B cell (primary cell): ENCODE measurements around the gene MXRA8. TPM values are rescaled to one million over a fixed set of nuclear protein-coding genes. Genes with fewer than 3 reads are reported as not detected.
A peak's percentile ranks its signal among the peaks of the same experiment; 100 is the strongest.

Source experiments
- ATAC-seq: fragments of 200-7000 bp; cut with Tn5 transposase; one replicate; pipeline ENCODE4 v1.10.0; 2021; ENCODE audit warnings: low read depth, mild to moderate bottlenecking, moderate number of reproducible peaks, moderate library complexity
- CTCF ChIA-PET: fragments of 350-600 bp; sonication (Branson Sonifier 250); formaldehyde crosslinking; loops from one replicate; lab custom pipeline; 2021; ENCODE audit warnings: antibody characterized with exemption, inconsistent platforms; lab: Charles Lee
- POLR2A ChIA-PET: fragments of 350-600 bp; sonication (Branson Sonifier 250); formaldehyde crosslinking; loops from one replicate; lab custom pipeline; 2021; ENCODE audit warnings: antibody characterized with exemption; lab: Charles Lee
- DNase-seq: peaks from one replicate; pipeline ENCODE4 v3.0.0; 2013
- H2AFZ ChIP-seq: 2 replicates; pipeline ENCODE4 v1.6.1; 2012; ENCODE audit warnings: mild to moderate bottlenecking, low read depth, low read length; ENCODE audit not compliant: insufficient read depth, poor library complexity, severe bottlenecking
- H3K27ac ChIP-seq, 2 donors: 1 replicate in 1 of 2; 2 replicates in 1 of 2; pipeline ENCODE4 v1.5.1; 2012 to 2013; ENCODE audit warnings: low read length in 2 of 2, mild to moderate bottlenecking in 2 of 2, moderate library complexity in 1 of 2
- H3K27me3 ChIP-seq, 4 experiments: fragments of 200-600 bp in 1 of 4; sonication (generic) in 1 of 4; replicated peaks in 1 of 4; 1 replicate in 2 of 4; 2 replicates in 2 of 4; pipeline versions ENCODE4 v1.6.1 to v1.7.0; 2013 to 2016; ENCODE audit warnings: low read length in 3 of 4, mild to moderate bottlenecking in 2 of 4, mixed read lengths in 1 of 4, moderate library complexity in 1 of 4; ENCODE audit not compliant: insufficient read depth in 4 of 4, control insufficient read depth in 3 of 4; ENCODE audit errors: control extremely low read depth in 1 of 4
- H3K36me3 ChIP-seq, 2 experiments: replicated peaks in 1 of 2; 1 replicate in 1 of 2; 2 replicates in 1 of 2; pipeline versions ENCODE4 v1.6.1 to v1.7.1; 2013; ENCODE audit warnings: low read length in 1 of 2; ENCODE audit not compliant: insufficient read depth in 2 of 2, control insufficient read depth in 1 of 2; ENCODE audit errors: control extremely low read depth in 1 of 2, extremely low read depth in 1 of 2
- H3K4me1 ChIP-seq, 2 donors: fragments of 200-600 bp in 1 of 2; sonication (generic) in 1 of 2; 1 replicate in 1 of 2; 2 replicates in 1 of 2; pipeline versions ENCODE4 v1.5.1 to v1.6.1; 2013 to 2017; ENCODE audit warnings: low read length in 2 of 2; ENCODE audit not compliant: control insufficient read depth in 2 of 2, insufficient read depth in 2 of 2
- H3K4me2 ChIP-seq: replicated peaks from 2 replicates; pipeline ENCODE3; 2012; ENCODE audit warnings: mild to moderate bottlenecking, low read depth, low read length; ENCODE audit not compliant: poor library complexity, severe bottlenecking
- H3K4me3 ChIP-seq, 5 experiments: fragments of 200-600 bp in 1 of 5; sonication (generic) in 1 of 5; 1 replicate in 3 of 5; 2 replicates in 2 of 5; pipeline versions ENCODE4 v1.5.1 to v1.7.0; 2011 to 2016; ENCODE audit warnings: low read length in 4 of 5, mild to moderate bottlenecking in 4 of 5, low read depth in 2 of 5, control low read depth in 1 of 5, moderate library complexity in 1 of 5; ENCODE audit not compliant: insufficient read depth in 1 of 5; ENCODE audit errors: control extremely low read depth in 1 of 5, extremely low read depth in 1 of 5
- H3K79me2 ChIP-seq: fragments of 200-600 bp; sonication (generic); one replicate; pipeline ENCODE4 v1.6.0; 2016; ENCODE audit warnings: low read length; ENCODE audit not compliant: control insufficient read depth, insufficient read depth
- H3K9ac ChIP-seq: fragments of 200-600 bp; sonication (generic); 2 replicates; pipeline ENCODE4 v1.6.1; 2017; ENCODE audit warnings: mild to moderate bottlenecking, low read length, moderate library complexity
- H3K9me3 ChIP-seq, 3 donors: one replicate each; pipeline versions ENCODE4 v1.6.1 to v1.7.1; 2013; ENCODE audit warnings: low read length in 2 of 3; ENCODE audit not compliant: control insufficient read depth in 2 of 3, insufficient read depth in 1 of 3; ENCODE audit errors: control extremely low read depth in 1 of 3
- H4K20me1 ChIP-seq: 2 replicates; pipeline ENCODE4 v1.6.0; 2012; ENCODE audit warnings: mild to moderate bottlenecking, low read length; ENCODE audit not compliant: insufficient read depth, control insufficient read depth, poor library complexity, severe bottlenecking
- H3K27ac Mint-ChIP-seq: one replicate; pipeline ENCODE4 v1.8.0; 2021; ENCODE audit warnings: mixed read lengths
- H3K27me3 Mint-ChIP-seq: one replicate; pipeline ENCODE4 v1.8.0; 2021; ENCODE audit warnings: mixed read lengths
- H3K4me1 Mint-ChIP-seq: one replicate; pipeline ENCODE4 v1.8.0; 2021; ENCODE audit warnings: mixed read lengths
- H3K4me3 Mint-ChIP-seq: one replicate; pipeline ENCODE4 v1.8.0; 2021; ENCODE audit warnings: mixed read lengths
- H3K9me3 Mint-ChIP-seq: one replicate; pipeline ENCODE4 v1.8.0; 2022; ENCODE audit warnings: mixed read lengths; ENCODE audit not compliant: insufficient read depth
- CTCF ChIP-seq: fragments of 200-600 bp; IDR thresholded peaks from one replicate; pipeline ENCODE4 v1.8.0; 2022; ENCODE audit warnings: antibody characterized with exemption, mild to moderate bottlenecking
- EZH2 ChIP-seq: IDR thresholded peaks from 2 replicates; pipeline ENCODE4 v1.6.1; 2012; ENCODE audit warnings: borderline replicate concordance, low read depth, mild to moderate bottlenecking, moderate library complexity, low read length; ENCODE audit not compliant: insufficient read depth, poor library complexity, severe bottlenecking
- WGBS: methylation state at CpG from one replicate; pipeline ENCODE4 v1.1.5; 2013; ENCODE audit warnings: missing lambda C conversion rate; ENCODE audit not compliant: insufficient coverage; 5-methylcytosine and 5-hydroxymethylcytosine counted together
- intact Hi-C: fragments of 100-400 bp; cut with micrococcal nuclease; formaldehyde crosslinking; loops from one replicate; pipeline ENCODE4 v1.10.0; 2022
- polyA plus RNA-seq: library from polyadenylated mRNA; depleted of rRNA; stranded (reverse); fragments of >200 nt; gene quantifications from 2 replicates; pipeline ENCODE4 v1.2.3, GENCODE V29; 2012
- total RNA-seq, 2 donors: library from RNA; stranded (reverse); fragments of 120-200 nt in 1 of 2; gene quantifications; 1 replicate in 1 of 2; 2 replicates in 1 of 2; pipeline versions ENCODE4 v1.2.3 to v1.2.4, GENCODE V29; 2013 to 2022

The MXRA8 gene
- total and polyA plus RNA-seq, 2 donors (not counting 1 experiment from before 2014, with no cell fraction given): 0.10 TPM; not detected in 1

GRCh38 chr1:1354271-1355247 is 3.8 kb downstream of the MXRA8 start:
- H3K79me2 ChIP-seq: no peaks in the 10 kb centered on the region
- POLR2A ChIA-PET: interaction anchor here (0.7 kb wide), 1 partner anchor 50 kb away, joined by 3 read pairs; no protein-coding TSS in a partner anchor
- ATAC-seq: no peak
- no peak overlapping the region for H3K4me3 ChIP-seq
- H3K36me3 ChIP-seq: no peaks in the 10 kb centered on the region
- no peak overlapping the region for H2AFZ ChIP-seq
- no peak overlapping the region for H3K9ac ChIP-seq
- no peaks in the 10 kb centered on the region for H3K9me3 Mint-ChIP-seq
- TF ChIP-seq EZH2: peak; percentile 73
- no peak for TF ChIP-seq CTCF
- WGBS: 15% methylated on average over 114 of the region's 116 CpGs
- H3K27ac ChIP-seq: no peak overlapping the region
- intact Hi-C loops: no loop called here
- peaks cover 6% of the 10 kb centered on the region for H4K20me1 ChIP-seq
- peak overlapping the region; percentile 65 for H3K27ac Mint-ChIP-seq
- H3K4me2 ChIP-seq: peak overlapping the region; percentile 55
- H3K4me1 ChIP-seq: peaks cover 39 to 42% of the 10 kb centered on the region in 2 donors
- H3K4me1 Mint-ChIP-seq: peaks cover 23% of the 10 kb centered on the region
- peaks cover 25% of the 10 kb centered on the region for H3K27me3 Mint-ChIP-seq
- DNase-seq: peak; percentile 58
- H3K4me3 Mint-ChIP-seq: peak overlapping the region; percentile 55
- peaks cover 0 to 63% (median 19%) of the 10 kb centered on the region in 4 experiments for H3K27me3 ChIP-seq
- peaks cover 0 to 13% (median 0%) of the 10 kb centered on the region in 3 donors for H3K9me3 ChIP-seq
- CTCF ChIA-PET: no interaction called here
